Epithelial cell of prostate (primary cell): ENCODE results near the gene PPFIA3.

Source experiments
- DNase-seq: peaks from one replicate; pipeline ENCODE4 v3.0.0-alpha.2; 2011; ENCODE audit warnings: low read depth, low spot score
- H3K27ac ChIP-seq: fragments of 450-650 bp; 2 replicates; pipeline ENCODE4 v1.5.1; 2017; ENCODE audit warnings: mild to moderate bottlenecking

The PPFIA3 gene

DNA sequence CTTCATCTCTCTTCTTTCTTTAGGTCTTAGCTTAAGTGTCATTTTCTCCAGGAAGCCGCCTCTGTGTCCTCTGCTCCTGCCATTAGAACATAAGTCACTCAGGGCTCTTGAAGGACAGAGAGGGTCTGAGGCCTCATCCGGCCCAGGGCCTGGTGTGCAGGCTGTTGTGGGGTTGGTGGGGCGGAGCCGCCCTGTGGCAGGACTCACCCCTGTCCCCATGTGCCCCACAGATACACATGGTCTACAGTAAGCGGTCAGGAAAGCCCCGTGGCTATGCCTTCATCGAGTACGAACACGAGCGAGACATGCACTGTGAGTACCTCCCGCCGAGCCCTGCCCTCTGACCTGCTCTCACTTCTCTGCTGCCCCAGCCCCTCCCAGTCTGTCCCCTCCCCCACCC lies 18.2 kb upstream of the PPFIA3 start:
- no peak overlapping the region for H3K27ac ChIP-seq
- DNase-seq, result no peak

DNA sequence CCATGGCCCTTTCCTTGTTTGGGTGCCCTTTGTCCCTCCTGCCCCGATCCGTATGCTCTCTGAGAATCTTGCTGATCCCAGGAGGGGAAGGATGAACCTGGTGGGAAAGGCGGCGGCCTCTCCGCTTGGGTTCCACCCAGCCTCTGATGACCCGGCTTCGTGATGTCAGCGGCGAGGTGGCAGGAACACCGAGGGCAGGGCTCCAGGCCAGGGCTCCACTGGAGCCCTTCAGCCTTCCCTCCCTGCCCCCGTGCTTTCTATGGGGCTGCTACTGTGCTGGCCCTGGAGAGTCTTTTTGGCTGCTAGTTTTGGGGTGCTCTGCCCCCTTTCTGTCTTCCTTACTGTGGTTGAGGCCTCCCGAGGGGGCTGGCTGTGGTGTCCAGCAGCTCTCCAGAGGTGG lies 17.0 kb upstream of the PPFIA3 start:
- no peak overlapping the region for H3K27ac ChIP-seq
- DNase-seq, result no peak

GRCh38 chr19:49103331-49104085 lies 15.8 kb upstream of the PPFIA3 start:
- no peak overlapping the region for H3K27ac ChIP-seq
- DNase-seq, result no peak

GRCh38 chr19:49104229-49104864 lies 15.0 kb upstream of the PPFIA3 start:
- no peak for DNase-seq
- no peak overlapping the region for H3K27ac ChIP-seq

DNA sequence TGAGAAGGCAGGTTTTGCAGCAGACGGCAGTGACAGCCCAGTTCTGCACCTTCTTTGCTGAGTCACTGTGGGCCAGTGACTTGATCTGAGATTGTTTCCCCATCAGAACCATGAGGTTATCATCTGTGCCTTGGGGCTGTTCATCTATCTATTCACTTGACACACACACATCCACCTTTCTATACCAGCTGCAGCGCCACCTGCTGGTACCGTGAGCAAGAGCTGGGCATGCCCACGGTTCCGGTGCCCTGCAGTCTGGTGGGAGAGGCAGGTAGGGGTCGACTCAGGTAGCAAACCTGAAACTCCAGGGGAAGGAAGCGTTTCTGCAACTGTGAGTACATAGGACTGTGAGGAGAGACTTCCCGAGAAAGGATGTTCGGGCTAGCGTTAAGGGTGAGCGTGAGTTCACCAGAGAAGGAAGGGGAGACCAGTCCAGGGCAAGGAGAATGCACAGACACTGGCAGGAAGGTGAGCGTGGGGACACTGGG lies 12.7 kb upstream of the PPFIA3 start:
- no peak overlapping the region for H3K27ac ChIP-seq
- DNase-seq, result no peak

DNA sequence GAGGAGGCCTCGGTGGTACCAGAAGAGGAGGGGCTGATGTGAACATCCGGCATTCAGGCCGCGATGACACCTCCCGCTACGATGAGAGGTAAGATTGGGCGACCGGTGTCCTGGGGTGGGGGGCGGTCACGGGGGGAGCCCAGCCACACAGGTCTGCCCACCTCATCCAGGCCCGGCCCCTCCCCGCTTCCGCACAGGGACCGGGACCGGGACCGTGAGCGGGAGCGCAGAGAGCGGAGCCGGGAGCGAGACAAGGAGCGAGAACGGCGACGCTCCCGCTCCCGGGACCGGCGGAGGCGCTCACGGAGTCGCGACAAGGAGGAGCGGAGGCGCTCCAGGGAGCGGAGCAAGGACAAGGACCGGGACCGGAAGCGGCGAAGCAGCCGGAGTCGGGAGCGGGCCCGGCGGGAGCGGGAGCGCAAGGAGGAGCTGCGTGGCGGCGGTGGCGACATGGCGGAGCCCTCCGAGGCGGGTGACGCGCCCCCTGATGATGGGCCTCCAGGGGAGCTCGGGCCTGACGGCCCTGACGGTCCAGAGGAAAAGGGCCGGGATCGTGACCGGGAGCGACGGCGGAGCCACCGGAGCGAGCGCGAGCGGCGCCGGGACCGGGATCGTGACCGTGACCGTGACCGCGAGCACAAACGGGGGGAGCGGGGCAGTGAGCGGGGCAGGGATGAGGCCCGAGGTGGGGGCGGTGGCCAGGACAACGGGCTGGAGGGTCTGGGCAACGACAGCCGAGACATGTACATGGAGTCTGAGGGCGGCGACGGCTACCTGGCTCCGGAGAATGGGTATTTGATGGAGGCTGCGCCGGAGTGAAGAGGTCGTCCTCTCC lies 11.5 kb upstream of the PPFIA3 start:
- no peak for DNase-seq
- H3K27ac ChIP-seq, result no peak overlapping the region

DNA sequence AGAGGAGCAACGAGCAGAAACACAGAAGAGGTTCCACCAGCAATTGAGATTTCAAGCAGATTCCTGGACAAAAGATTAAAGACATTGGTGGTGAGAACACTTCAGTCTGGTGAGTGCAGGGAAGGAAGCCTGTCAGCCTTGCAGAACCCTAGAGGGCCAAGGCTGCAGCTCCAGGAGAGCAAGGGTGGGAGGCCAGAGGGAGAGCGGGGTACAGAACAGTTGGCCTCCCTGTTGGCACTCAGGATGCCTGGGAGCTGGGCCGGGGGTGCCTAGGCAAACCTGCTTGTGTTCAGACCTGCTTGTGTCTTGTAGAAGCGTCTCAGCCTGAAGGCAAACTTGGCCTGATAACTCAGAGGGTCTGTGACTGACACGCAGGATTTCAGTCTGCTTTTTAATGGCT lies 10.3 kb upstream of the PPFIA3 start:
- no peak for DNase-seq
- H3K27ac ChIP-seq, result no peak overlapping the region

DNA sequence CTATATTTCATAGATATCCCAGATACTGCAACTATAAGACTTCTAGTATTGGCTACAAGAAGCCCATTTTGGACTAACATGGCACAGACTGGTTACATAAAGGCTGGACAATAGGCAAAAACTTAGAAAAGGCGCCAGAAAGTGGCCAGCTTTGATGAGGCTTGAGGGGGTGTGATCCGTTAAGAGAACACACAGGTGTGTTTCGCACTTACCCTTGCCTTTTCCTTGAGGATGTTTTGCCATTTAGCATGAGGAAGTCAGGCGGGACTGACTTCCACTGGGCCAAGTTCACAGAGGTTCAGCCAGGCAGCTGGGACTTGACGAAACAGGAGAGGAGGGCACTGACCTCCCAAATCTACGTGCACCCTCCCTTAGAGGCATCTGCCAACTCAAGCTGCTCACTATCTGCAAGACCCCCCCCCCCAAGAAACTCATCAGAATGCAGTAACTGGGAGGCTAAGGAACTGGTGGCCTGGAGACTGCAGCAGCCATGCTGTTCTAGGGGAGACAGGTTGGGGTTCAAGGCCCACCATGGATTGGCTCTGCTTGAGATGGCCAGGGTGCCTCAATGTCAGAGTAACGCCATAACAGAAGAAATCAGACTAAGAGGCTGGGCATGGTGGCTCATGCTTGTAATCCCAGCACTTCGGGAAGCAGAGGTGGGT lies 9.6 kb upstream of the PPFIA3 start:
- DNase-seq, result no peak
- H3K27ac ChIP-seq, result no peak overlapping the region

GRCh38 chr19:49110567-49110966 lies 8.8 kb upstream of the PPFIA3 start:
- no peak for DNase-seq

DNA sequence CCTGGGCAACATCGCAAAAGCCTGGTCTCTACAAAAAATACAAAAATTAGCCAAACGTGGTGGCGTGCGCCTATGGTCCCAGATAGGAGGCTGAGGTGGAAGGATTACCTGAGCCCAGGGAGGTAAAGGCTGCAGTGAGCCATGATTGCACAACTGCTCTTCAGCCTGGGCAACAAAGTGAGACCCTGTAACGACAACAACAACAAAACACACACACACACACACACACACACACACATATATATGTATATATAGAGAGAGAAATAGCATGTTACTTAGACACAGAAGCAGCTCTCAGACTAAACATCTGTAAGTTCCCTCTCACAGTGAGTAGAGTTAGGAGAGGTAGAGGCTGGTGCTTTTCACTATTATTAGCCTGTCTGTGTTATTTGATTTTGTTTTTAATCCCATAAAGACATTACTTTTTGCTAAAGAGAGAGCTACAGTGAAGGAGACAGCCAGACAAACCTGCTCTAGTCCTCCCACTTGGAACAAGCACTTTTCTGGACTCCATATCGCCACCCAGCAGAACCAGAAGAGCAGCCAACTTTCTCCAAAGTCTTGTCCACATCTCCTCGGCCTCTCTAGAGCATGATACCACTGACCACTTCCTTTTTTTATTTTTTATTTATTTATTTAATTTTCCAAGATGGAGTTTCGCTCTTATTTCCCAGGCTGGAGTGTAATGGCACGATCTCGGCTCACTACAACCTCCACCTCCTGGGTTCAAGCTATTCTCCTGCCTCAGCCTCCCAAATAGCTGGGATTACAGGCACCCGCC lies 7.9 kb upstream of the PPFIA3 start:
- DNase-seq, result no peak

More at GRCh38 chr19:49110567-49110966, 8.8 kb upstream of the PPFIA3 start:
- no peak overlapping the region for H3K27ac ChIP-seq

GRCh38 chr19:49113762-49114629 lies 5.3 kb upstream of the PPFIA3 start, which contains the start of gene LIN7B:
Gene LIN7B (plus strand): TSS chr19:49114370. CDS start chr19:49114405, 35 bp downstream.
- no peak within 1 kb of the TSS for H3K27ac ChIP-seq
- no peak for DNase-seq

More for the DNA sequence above, 7.9 kb upstream of the PPFIA3 start:
- H3K27ac ChIP-seq, result no peak overlapping the region

- H3K27ac ChIP-seq, result no peak overlapping the region
- DNase-seq, result no peak
Measured at GRCh38 chr19:49114630-49115363, 4.5 kb upstream of the PPFIA3 start.

- DNase-seq, result no peak
- H3K27ac ChIP-seq, result no peak overlapping the region
Measured at GRCh38 chr19:49116544-49116943, 2.8 kb upstream of the PPFIA3 start.

GRCh38 chr19:49117677-49118564 lies 1.4 kb upstream of the PPFIA3 start:
- DNase-seq, result no peak
- peak overlapping the region; percentile 65 for H3K27ac ChIP-seq

DNA sequence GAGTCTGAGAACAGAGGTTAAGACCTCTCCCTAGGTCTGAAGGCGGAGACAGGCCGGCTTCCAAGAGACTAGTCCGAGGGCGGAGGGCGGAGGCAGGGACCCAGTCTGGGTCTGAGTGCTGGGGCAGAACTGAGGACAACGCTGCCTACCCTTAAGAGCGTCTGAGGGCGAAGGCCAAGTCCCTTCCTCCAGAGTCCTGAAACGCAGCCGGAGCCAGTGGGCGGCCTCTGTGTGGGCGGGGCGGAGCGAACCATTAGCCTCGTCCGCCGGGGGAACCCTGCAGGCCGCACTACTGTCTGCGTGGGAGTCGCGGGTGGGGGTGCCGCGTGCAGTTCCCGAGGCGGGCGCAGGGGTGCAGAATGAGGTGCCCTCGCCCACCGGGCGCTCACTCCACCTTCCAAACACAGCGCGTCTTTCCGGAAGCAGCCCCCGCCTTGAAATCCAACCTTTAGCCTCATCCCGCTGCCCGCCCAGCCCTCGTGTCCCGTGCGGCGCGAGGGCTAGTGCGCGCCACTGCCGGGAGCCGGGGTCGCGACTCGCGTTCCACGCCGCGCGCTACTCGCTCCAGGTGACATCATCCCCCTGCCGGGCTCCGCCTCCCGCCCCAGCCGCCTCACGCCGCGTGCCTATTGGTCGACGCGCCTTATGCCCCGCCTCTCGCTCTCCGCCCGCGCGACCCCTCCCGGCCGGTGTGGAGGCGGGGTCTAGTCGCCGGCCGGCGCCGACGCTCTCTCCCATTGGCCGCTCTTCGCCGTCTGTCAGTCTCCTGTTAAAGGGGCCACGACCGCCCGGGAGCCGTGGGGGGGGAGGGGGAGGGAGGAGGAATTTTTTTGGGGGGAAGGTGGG lies 556 bp upstream of the PPFIA3 start, which contains the start of gene C19orf73:
Gene C19orf73 (minus strand): TSS at position 579 of the 846 bp plus-strand sequence. CDS start 121 bp downstream, at position 458.
- DNase-seq, result peak; percentile 64
- H3K27ac ChIP-seq, result peak within 1 kb of the TSS; percentile 65

GRCh38 chr19:49120325-49120683 lies 960 bp downstream of the PPFIA3 start:
- H3K27ac ChIP-seq, result no peak overlapping the region
- DNase-seq, result no peak
